NCI-H460 (cell line): ENCODE results near the gene SFSWAP. TPM values are rescaled to one million over a fixed set of nuclear protein-coding genes. Genes with fewer than 3 reads are reported as not detected.
"Not testable (repeated sequence)": the region's sequence is repeated elsewhere in the genome, so short reads cannot be mapped to it uniquely, and the experiment has no call there.

Experiments used
- DNase-seq: peaks from one replicate; pipeline ENCODE4 v3.0.0-alpha.2; 2016; ENCODE audit warnings: low read depth; ENCODE audit errors: extremely low read depth
- total RNA-seq: library from RNA; depleted of rRNA; stranded (reverse); fragments of >200 nt; shearing (Covaris generic); gene quantifications from 2 replicates; pipeline ENCODE4 v1.2.3, GENCODE V29; 2014

Gene SFSWAP
- total RNA-seq, 1 experiment from 2014 or later, result 34.6 TPM

- no peak for DNase-seq
These were observed 90.5 kb downstream of the SFSWAP start for GRCh38 chr12:131801254-131801866.

- no peak for DNase-seq
These were observed 93.2 kb downstream of the SFSWAP start for GRCh38 chr12:131803961-131804521.

GRCh38 chr12:131805421-131805820 lies 94.5 kb downstream of the SFSWAP start:
- DNase-seq, result no peak

- no peak for DNase-seq
These were observed 95.8 kb downstream of the SFSWAP start for GRCh38 chr12:131806674-131807073.

GRCh38 chr12:131808744-131809371 lies 98.0 kb downstream of the SFSWAP start:
- no peak for DNase-seq

- not testable (repeated sequence) for DNase-seq
These were observed 98.8 kb downstream of the SFSWAP start for GRCh38 chr12:131809476-131810254.

GRCh38 chr12:131810726-131811125 lies 99.8 kb downstream of the SFSWAP start:
- no peak for DNase-seq

- no peak for DNase-seq
These were observed 104.2 kb downstream of the SFSWAP start for GRCh38 chr12:131815131-131815530.

- DNase-seq, result no peak
These were observed 105.6 kb downstream of the SFSWAP start for GRCh38 chr12:131816495-131816894.

- no peak for DNase-seq
These were observed 106.4 kb downstream of the SFSWAP start for GRCh38 chr12:131817241-131817640.

- DNase-seq, result no peak
These were observed 108.1 kb downstream of the SFSWAP start for GRCh38 chr12:131818821-131819585.

GRCh38 chr12:131824450-131824849 lies 113.6 kb downstream of the SFSWAP start:
- no peak for DNase-seq

- no peak for DNase-seq
These were observed 114.4 kb downstream of the SFSWAP start for GRCh38 chr12:131825146-131825892.

- DNase-seq, result no peak
These were observed 115.4 kb downstream of the SFSWAP start for GRCh38 chr12:131826097-131826928.

GRCh38 chr12:131827961-131828534 lies 117.2 kb downstream of the SFSWAP start, which contains the start of gene MMP17:
TSS of gene MMP17 (plus strand) at chr12:131828393. CDS start at chr12:131828495, 102 bp downstream.
- peak; percentile 60 for DNase-seq

GRCh38 chr12:131828671-131829355 lies 117.9 kb downstream of the SFSWAP start:
- no peak for DNase-seq

GRCh38 chr12:131829356-131829747 lies 118.5 kb downstream of the SFSWAP start:
- DNase-seq, result no peak

- DNase-seq, result no peak
These were observed 119.0 kb downstream of the SFSWAP start for GRCh38 chr12:131829791-131830334.
